Esophagus muscularis mucosa (tissue), 4 donors: ENCODE data around the gene POGLUT2. TPM values are rescaled to one million over a fixed set of nuclear protein-coding genes. Genes with fewer than 3 reads are reported as not detected.

Source experiments
- DNase-seq: peaks from one replicate; pipeline ENCODE4 v3.0.0-alpha.2; 2017; ENCODE audit errors: extremely low spot score
- H3K27ac ChIP-seq, 4 donors: fragments of 200-600 bp; sonication (generic); replicated peaks in 1 of 4; 1 replicate in 3 of 4; 2 replicates in 1 of 4; pipeline ENCODE4 v1.5.1; 2016 to 2019; ENCODE audit warnings: mild to moderate bottlenecking in 1 of 4
- H3K27me3 ChIP-seq, 4 donors: fragments of 200-600 bp; sonication (generic); one replicate each; pipeline versions ENCODE4 v1.5.1 to v1.6.0; 2016 to 2019
- H3K36me3 ChIP-seq, 4 donors: fragments of 200-600 bp; sonication (generic); one replicate each; pipeline ENCODE4 v1.5.1; 2016 to 2019
- H3K4me1 ChIP-seq, 4 donors: fragments of 200-600 bp; sonication (generic); one replicate each; pipeline ENCODE4 v1.5.1; 2016 to 2019
- H3K4me3 ChIP-seq, 4 donors: fragments of 200-600 bp; sonication (generic); 1 replicate in 2 of 4; 2 replicates in 2 of 4; pipeline ENCODE4 v1.5.1; 2016 to 2019; ENCODE audit warnings: mild to moderate bottlenecking in 4 of 4, moderate library complexity in 1 of 4
- H3K9me3 ChIP-seq, 4 donors: fragments of 200-600 bp; sonication (generic); 1 replicate in 3 of 4; 2 replicates in 1 of 4; pipeline ENCODE4 v1.5.1; 2016 to 2019
- EP300 ChIP-seq: sonication (generic); formaldehyde crosslinking; IDR thresholded peaks from one replicate; pipeline ENCODE4 v1.6.1; 2017; ENCODE audit warnings: antibody characterized with exemption
- POLR2A ChIP-seq: fragments of 450-650 bp; IDR thresholded peaks from one replicate; pipeline ENCODE4 v1.6.1; 2017; ENCODE audit warnings: antibody characterized with exemption, moderate library complexity, mild to moderate bottlenecking, low read depth
- POLR2AphosphoS5 ChIP-seq, 2 donors: sonication (generic); formaldehyde crosslinking; IDR thresholded peaks; one replicate each; pipeline ENCODE4 v1.6.1; 2017; ENCODE audit warnings: antibody characterized with exemption in 2 of 2
- WGBS: methylation state at CpG from one replicate; pipeline ENCODE4 v1.1.5; 2018; 5-methylcytosine and 5-hydroxymethylcytosine counted together
- intact Hi-C: fragments of 100-400 bp; cut with DNase I; formaldehyde crosslinking; loops from one replicate; pipeline ENCODE4 v1.15.1; 2023
- total RNA-seq, 4 donors: library from RNA; depleted of rRNA; stranded (reverse); fragments of >200 nt; gene quantifications; one replicate each; pipeline versions ENCODE4 v1.1.0 to v1.2.1, GENCODE V29; 2016
- TF ChIP-seq, protein P1 (sequence below), 3 experiments: fragments of 200-600 bp in 2 of 3; fragments of 450-650 bp in 1 of 3; sonication (generic) in 2 of 3; IDR thresholded peaks; one replicate each; pipeline ENCODE4 v1.5.1; 2017 to 2019; ENCODE audit warnings: antibody characterized with exemption in 3 of 3, mild to moderate bottlenecking in 2 of 3, moderate library complexity in 1 of 3

The POGLUT2 gene
- total RNA-seq, 4 donors from 2014 or later = 4.8 to 7.5 (median 6.3) TPM

DNA sequence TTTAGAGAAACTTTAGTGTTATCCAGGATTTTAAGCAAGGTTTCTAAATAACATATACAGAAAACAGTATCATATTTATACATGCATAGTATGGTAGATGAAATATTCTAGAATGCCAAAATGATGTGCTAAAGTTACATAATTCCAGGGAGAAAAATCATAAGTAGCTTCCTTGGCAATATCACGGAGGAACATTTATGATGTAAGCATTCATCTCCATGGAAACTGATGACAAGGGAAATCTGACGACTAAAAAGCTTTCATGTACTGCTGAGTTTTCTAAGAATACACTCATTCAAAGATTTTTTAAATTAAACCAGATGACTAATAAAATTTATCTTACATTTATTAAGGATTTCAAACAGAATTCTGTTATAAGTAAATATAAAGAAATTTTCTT is 29.9 kb downstream of the POGLUT2 start:
- TF ChIP-seq POLR2AphosphoS5 (IDR thresholded peaks at IDR 0.05) = no peak
- TF ChIP-seq POLR2A = no peak
- TF ChIP-seq, protein P1, sequence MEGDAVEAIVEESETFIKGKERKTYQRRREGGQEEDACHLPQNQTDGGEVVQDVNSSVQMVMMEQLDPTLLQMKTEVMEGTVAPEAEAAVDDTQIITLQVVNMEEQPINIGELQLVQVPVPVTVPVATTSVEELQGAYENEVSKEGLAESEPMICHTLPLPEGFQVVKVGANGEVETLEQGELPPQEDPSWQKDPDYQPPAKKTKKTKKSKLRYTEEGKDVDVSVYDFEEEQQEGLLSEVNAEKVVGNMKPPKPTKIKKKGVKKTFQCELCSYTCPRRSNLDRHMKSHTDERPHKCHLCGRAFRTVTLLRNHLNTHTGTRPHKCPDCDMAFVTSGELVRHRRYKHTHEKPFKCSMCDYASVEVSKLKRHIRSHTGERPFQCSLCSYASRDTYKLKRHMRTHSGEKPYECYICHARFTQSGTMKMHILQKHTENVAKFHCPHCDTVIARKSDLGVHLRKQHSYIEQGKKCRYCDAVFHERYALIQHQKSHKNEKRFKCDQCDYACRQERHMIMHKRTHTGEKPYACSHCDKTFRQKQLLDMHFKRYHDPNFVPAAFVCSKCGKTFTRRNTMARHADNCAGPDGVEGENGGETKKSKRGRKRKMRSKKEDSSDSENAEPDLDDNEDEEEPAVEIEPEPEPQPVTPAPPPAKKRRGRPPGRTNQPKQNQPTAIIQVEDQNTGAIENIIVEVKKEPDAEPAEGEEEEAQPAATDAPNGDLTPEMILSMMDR (IDR thresholded peaks at IDR 0.05) = no peak
- TF ChIP-seq EP300 = no peak
- Histone ChIP-seq H3K4me1 (peaks cover 6 to 14% (median 9%) of the 10 kb centered on the region in 4 donors), H3K9me3 (no peaks in the 10 kb centered on the region), H3K27ac (no peak overlapping the region), H3K4me3 (no peak overlapping the region), H3K36me3 (peaks cover 0 to 26% (median 9%) of the 10 kb centered on the region in 4 donors), H3K27me3 (no peaks in the 10 kb centered on the region)
- whole genome bisulfite sequencing = 49% methylated on average over 2 of the region's 2 CpGs
- no peak for DNase-seq
- intact Hi-C loops = no loop called here

DNA sequence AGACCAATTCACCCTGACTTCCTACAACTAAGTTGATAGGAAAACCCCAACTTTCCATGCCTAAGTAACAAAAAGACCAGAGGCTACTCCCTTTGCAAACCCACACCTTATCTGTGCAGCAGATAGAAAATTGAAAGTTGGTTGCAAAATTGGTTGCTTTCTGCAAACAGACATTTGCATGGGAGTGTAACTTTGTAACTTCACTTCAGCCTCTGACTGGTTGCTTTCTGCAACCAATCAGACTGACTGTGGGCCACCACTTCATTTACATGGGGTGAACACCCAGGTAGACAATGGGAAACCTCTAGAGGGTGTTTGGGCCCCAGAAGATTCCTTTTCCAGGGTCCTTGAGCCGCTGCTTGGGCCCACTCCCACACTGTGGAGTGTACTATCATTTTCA is 35.0 kb downstream of the POGLUT2 start:
- TF ChIP-seq POLR2AphosphoS5 (IDR thresholded peaks at IDR 0.05) (no peak), POLR2A (no peak), EP300 (no peak)
- TF ChIP-seq, protein P1 (IDR thresholded peaks at IDR 0.05) = no peak
- intact Hi-C loops = no loop called here
- DNase-seq = no peak
- Histone ChIP-seq H3K9me3 (no peaks in the 10 kb centered on the region), H3K4me3 (no peak overlapping the region), H3K27me3 (no peaks in the 10 kb centered on the region), H3K27ac (no peak overlapping the region), H3K4me1 (no peaks in the 10 kb centered on the region), H3K36me3 (peaks cover 0 to 26% (median 9%) of the 10 kb centered on the region in 4 donors)
- 86% methylated on average over 1 of the region's 1 CpG for WGBS

GRCh38 chr13:102761071-102761470 is 37.7 kb downstream of the POGLUT2 start:
- intact Hi-C loops = no loop called here
- H3K27me3 ChIP-seq = no peaks in the 10 kb centered on the region
- no peak overlapping the region for H3K4me3 ChIP-seq
- no peak overlapping the region for H3K27ac ChIP-seq
- no peak for DNase-seq
- no peaks in the 10 kb centered on the region for H3K4me1 ChIP-seq
- H3K36me3 ChIP-seq = peaks cover 0 to 9% (median 5%) of the 10 kb centered on the region in 4 donors
- WGBS = 76% methylated on average over 1 of the region's 1 CpG
- no peak for TF ChIP-seq POLR2A
- no peak for TF ChIP-seq EP300
- H3K9me3 ChIP-seq = no peaks in the 10 kb centered on the region

- WGBS = 92% methylated on average over 2 of the region's 2 CpGs
- no peak for DNase-seq
- no peaks in the 10 kb centered on the region for H3K9me3 ChIP-seq
- H3K4me3 ChIP-seq = no peak overlapping the region
- TF ChIP-seq POLR2AphosphoS5 (IDR thresholded peaks at IDR 0.05) = no peak
- TF ChIP-seq, protein P1 (IDR thresholded peaks at IDR 0.05) = no peak
- no peak for TF ChIP-seq EP300
- no peak for TF ChIP-seq POLR2A
- H3K4me1 ChIP-seq = no peaks in the 10 kb centered on the region
- H3K27me3 ChIP-seq = no peaks in the 10 kb centered on the region
- intact Hi-C loops = no loop called here
- H3K36me3 ChIP-seq = no peaks in the 10 kb centered on the region
- no peak overlapping the region for H3K27ac ChIP-seq
Observed at GRCh38 chr13:102758842-102759241, 39.9 kb downstream of the POGLUT2 start.

- no peak for DNase-seq
- H3K4me3 ChIP-seq = no peak overlapping the region
- H3K4me1 ChIP-seq = no peaks in the 10 kb centered on the region
- no peaks in the 10 kb centered on the region for H3K9me3 ChIP-seq
- intact Hi-C loops = no loop called here
- H3K27me3 ChIP-seq = no peaks in the 10 kb centered on the region
- no peak for TF ChIP-seq POLR2A
- no peak for TF ChIP-seq EP300
- TF ChIP-seq, protein P1 (IDR thresholded peaks at IDR 0.05) = no peak
- TF ChIP-seq POLR2AphosphoS5 (IDR thresholded peaks at IDR 0.05) = no peak
- no peak overlapping the region for H3K27ac ChIP-seq
- H3K36me3 ChIP-seq = no peaks in the 10 kb centered on the region
- WGBS = 83% methylated on average over 1 of the region's 1 CpG
Observed at GRCh38 chr13:102757006-102757405, 41.8 kb downstream of the POGLUT2 start.
